ENCODE data around the gene CDH1.
"Not testable (repeated sequence)": the region's sequence is repeated elsewhere in the genome, so short reads cannot be mapped to it uniquely, and the experiment has no call there.

The CDH1 gene

GRCh38 chr16:68764862-68765261, 27.8 kb downstream of the CDH1 start:
- DNase-seq = no peak

DNA sequence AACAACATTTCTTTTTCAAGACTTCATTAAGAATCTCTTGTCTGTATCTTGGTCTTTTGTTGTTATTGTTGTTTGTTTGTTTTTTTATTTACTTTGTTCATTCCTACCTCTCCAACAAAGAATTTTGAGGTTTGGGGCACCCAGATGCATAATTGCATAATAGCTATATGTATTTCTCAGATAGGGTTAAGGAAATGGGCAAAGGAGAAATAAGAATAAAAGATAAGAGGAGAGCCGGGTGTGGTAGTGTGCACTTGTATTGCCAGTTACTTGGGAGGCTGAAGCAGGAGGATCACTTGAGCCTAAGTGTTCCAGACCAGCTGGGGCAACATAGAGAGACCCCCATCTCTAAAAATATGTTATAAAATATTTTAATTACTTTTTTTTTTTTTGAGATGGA, 30.5 kb downstream of the CDH1 start:
- no peak for DNase-seq

DNA sequence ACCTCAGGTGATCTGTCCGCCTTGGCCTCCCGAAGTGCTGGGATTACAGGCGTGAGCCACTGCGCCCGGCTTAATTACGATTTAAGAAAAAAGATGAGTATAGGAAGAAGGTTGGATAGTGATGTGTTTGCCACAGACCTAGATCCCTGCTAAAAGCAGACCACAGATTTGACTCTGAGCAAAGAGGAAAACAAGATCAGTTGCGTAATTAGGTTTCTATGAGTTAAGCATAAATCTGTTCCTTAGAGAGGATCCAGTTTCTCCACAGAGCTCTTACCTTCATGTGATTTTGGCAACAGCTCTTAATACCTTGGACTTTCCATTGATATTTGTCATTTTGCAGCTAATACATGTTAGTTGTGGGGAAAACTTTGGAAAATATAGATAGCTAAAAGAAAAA, 31.1 kb downstream of the CDH1 start:
- no peak for DNase-seq

DNA sequence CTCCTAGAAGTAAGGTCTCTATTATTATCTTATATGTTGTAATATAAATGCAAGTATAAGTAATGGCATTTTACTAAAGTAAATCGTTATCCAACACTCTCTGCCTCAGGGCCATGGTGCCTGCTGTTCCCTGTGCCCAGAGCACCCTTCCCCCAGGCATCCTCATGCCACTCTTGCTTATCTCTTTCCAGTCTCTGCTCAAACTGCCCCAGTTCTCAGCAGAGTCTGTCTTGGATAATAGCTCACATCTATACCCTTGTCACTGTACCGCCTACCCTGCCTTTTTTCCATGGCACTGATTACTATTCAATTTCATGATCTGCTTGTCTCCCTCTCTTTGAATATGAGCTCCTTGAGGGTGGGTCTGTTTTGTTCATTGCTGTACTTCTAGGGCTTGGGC, 31.7 kb downstream of the CDH1 start:
- no peak for DNase-seq

DNA sequence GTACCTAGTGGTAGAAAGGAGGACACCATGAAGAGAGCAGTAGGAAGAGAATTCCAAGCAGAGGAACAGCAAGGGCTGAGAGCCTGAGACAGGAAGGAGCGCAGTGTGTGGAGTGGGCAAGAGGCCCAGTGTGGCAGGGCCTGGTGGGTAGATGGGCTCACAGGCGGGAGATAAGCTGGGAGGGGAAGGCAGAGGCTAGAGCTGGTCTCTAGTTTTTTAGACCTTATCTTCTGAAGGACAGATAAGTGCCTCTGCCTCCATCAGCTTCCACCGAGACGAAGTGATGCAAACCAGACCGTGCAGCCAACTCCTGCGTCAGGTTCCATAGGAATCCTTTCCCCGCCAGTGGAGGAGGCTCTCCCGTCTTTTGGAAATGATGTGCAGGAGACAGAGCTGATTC, 33.6 kb downstream of the CDH1 start:
- no peak for DNase-seq

- no peak for DNase-seq
Observed at GRCh38 chr16:68772030-68772681, 35.1 kb downstream of the CDH1 start.

DNA sequence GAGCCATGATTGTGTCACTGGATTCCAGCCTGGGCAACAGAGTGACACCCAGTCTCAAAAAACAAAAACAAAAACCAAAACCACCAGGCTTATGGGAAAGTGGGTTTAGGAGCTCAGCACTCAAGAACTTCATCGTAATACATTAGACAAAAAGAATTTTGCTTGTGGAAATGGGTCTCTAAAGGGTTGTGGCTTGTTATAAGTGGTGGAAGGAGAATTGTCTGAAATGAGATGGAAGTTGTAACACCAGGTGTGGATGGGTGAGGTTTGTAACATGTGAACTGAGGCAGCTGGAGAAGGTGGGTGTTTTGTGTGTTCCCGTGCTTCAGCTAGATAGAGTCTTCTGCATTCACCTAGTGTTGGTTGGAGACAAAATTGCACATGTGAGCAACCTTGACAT, 35.8 kb downstream of the CDH1 start:
- no peak for DNase-seq

- no peak for DNase-seq
Observed at GRCh38 chr16:68774982-68775634, 38.0 kb downstream of the CDH1 start.

DNA sequence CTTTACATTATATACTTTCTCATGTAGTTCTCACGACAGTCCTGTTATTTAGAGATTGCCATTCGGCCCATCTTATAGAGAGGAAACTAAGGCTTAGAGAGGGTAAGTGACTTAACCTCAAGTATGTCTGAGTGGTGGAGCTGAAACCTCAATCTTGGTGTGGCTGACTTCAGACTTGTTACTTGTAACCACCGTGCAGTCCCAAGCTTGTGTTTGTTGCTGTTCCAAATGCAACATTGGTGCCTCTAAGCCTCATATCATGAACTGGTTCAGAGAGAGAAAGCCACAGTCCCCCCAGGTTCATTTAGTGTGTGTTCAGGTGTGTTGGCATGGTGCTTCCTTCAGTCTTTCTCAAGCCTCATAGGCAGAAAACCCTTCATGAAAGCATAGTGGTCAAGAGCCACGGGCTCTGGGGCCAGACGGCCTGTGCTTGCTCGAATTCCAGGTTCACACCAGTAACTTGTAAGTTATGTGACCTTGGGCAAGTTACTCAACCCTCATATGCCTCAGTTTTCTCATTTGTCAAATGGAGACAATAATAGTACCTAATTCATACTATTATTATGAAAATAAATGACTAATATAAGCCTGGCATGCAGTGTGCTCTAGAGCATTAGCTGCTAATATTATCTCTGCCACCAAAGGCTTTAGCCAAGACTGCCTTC, 39.9 kb downstream of the CDH1 start:
- DNase-seq = no peak

GRCh38 chr16:68778551-68779231, 41.6 kb downstream of the CDH1 start:
- no peak for DNase-seq

- DNase-seq = no peak
Observed at GRCh38 chr16:68779891-68780290, 42.8 kb downstream of the CDH1 start.

- no peak for DNase-seq
Observed at GRCh38 chr16:68781784-68782183, 44.7 kb downstream of the CDH1 start.

- no peak for DNase-seq
Observed at GRCh38 chr16:68782198-68783174, 45.4 kb downstream of the CDH1 start.

DNA sequence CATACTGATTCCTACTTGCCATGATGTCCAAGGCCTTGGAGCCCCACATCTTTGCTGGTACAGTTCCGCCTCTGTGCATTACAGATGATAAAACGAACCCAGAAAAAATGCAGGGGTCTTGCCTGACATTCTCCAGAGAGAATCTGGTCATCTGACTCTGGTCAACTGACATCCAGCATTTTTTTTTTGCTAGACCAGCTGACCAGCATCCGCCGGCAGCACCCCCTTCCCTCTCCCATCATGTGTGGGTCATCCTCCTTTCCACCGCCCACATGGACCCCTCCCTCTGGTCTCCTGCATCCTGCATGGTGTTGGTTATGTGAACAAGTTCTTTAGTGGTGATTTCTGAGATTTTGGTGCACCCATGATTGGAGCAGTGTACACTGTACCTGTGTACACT, 47.1 kb downstream of the CDH1 start:
- no peak for DNase-seq

DNA sequence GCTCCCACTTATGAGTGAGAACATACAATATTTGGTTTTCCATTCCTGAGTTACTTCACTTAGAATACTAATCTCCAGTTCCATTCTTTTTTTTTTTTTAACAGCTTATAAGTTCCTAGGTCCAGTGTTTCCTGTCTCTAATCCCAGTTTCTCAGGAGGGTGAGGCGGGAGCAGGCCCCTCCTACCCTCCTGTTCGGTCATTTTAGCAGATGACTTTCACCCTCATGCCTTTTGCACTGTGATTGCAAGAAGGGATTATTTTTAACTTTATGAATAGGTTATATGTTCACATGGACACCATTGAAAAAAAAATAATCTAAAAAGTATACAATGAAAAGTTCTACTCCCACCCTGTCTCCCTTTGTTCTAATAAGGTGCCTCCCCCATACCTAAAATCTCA, 47.6 kb downstream of the CDH1 start:
- no peak for DNase-seq

DNA sequence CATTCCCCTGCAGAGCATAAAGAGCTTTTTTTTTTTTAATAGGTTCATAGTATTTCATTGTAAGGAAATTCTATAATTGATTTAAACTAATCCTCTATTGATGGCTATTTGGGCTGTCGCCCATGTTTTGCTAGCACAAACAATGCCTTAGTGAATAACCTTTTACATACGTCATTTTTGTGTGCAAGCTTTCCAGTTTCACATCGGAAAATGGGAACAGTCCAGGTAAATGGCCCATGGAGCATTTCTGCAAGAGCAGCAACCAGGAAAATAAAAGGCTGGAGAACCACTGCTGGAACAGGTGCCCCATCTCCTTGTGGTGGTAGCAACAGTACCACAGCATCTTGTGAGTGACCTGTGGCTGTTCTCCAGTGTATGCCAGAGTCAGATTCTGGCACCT, 48.6 kb downstream of the CDH1 start:
- DNase-seq = no peak

DNA sequence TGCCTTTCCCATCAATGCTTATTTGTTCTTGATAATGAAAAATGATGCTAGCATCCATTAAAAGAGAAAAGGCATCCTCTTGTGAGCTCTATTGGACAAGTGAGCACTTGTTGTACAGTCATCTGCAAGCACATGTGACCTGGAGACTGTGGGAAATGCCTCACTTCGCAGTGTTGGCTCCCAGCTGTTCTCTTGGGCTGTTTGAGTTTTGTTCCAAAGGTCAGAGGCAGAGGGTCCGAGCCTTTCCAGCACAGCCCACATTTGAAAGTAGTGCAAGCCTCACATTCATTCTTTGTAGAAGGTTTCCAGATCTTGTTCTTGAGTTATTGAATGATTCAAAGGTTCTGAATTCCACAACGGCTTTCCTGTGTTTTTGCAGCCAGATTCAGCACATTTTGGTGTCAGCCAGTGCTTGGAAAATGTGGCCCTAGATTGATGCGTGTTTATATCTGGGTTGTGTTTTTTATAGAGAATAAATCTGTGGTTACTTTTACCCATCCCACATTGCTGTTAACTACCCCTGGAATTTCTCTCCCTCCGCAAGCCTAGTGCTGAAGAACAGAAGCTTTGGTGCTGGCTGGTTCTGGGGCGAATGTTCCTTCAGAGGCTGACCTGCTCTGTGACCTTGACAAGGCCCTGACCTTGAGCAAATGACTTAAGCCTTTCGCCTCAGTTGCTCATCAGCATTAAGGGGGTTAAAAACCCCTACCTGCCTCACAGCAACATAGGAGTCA, 49.8 kb downstream of the CDH1 start:
- peak; percentile 75 for DNase-seq

DNA sequence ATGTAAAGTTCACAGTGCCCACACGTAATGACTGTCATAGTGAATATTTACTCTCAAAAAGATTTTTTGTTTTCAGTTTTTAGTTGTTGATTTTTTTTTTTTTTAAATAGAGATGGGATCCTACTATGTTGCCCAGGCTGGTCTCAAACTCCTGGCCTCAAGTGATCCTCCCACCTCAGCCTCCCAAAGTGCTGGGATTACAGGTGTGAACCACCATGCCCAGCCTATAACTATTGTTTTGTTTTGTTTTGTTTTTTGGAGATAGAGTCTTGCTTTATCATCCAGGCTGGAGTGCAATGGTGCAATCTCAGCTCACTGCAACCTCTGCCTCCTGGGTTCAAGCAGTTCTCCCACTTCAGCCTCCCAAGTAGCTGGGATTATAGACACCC, 50.3 kb downstream of the CDH1 start:
- DNase-seq = not testable (repeated sequence)

GRCh38 chr16:68790130-68790761, 53.2 kb downstream of the CDH1 start:
- peak; percentile 90 for DNase-seq

DNA sequence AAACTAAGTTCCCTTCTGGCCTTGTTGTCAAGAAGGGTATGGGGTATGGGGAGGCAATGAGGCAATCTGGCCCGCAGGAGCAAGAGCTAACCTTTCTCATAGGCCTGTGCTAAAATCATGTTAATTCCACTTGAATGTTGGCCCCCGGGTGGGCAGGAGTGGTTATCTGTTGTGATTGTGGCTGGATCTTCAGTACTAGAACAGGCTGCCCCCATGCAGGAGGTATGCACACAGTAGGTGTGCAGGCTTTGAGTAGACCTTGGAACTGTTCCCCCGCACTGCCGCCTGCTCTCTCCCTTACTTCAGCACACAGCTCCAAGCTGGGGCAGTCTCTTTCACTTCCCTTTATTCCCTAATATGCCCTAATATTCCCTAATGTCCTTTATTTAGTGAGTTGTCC, 53.9 kb downstream of the CDH1 start:
- DNase-seq = no peak
